Measurements from ENCODE around the gene LRRC61.
"Not testable (repeated sequence)": the region's sequence is repeated elsewhere in the genome, so short reads cannot be mapped to it uniquely, and the experiment has no call there.

Gene LRRC61

DNA sequence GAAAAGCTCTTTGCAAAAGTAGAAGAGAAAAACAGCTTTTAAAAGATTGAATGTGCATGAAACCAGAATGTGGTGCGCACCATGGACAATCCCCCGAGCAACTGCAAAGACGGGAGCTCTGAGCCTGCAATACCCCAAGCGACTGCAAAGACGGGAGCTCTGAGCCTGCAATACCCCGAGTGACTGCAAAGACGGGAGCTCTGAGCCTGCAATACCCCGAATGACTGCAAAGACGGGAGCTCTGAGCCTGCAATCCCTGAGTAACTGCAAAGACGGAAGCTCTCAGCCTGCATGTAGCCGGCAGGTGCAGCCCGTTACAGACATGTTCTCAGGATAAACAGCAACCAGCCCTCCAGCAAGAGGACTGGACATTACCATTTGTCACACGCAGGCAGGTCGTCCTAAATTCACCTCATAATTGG is 62.2 kb downstream of the LRRC61 start:
- no peak for DNase-seq

DNA sequence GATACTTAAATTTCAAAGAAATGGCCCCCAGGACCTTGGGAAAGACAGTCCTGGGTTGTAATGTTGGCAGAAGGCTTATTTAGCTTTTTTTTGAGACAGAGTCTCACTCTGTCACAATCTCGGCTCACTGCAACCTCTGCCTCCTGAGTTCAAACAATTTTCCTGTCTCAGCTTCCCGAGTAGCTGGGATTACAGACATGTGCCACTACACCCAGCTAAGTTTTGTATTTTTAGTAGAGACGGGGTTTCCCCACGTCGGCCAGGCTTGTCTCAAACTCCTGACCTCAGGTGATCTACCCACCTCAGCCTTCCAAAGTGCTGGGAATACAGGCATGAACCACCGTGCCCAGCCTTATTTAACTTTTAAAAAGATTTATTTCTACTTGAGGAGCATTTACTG is 62.7 kb downstream of the LRRC61 start:
- DNase-seq = not testable (repeated sequence)
